NB4 (cell line): ENCODE results near the gene MARK3.

Experiments
- CTCF ChIP-seq: IDR thresholded peaks from one replicate; pipeline ENCODE4 v1.5.1; 2012; ENCODE audit warnings: low read depth, low read length
- MYC ChIP-seq: IDR thresholded peaks from 2 replicates; pipeline ENCODE4 v1.6.1; 2011; ENCODE audit warnings: low read depth, low read length
- TF ChIP-seq, protein P1 (sequence below): IDR thresholded peaks from 2 replicates; pipeline ENCODE4 v1.6.1; 2011; ENCODE audit warnings: low read depth, low read length

GRCh38 chr14:103483600-103483999 lies 98.4 kb downstream of the MARK3 start:
- TF ChIP-seq CTCF (no peak), MYC (no peak)
- TF ChIP-seq, protein P1, sequence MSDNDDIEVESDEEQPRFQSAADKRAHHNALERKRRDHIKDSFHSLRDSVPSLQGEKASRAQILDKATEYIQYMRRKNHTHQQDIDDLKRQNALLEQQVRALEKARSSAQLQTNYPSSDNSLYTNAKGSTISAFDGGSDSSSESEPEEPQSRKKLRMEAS = no peak
